Measurements from ENCODE around the gene METTL18. TPM values are rescaled to one million over a fixed set of nuclear protein-coding genes. Genes with fewer than 3 reads are reported as not detected.

METTL18 gene
- total RNA-seq, 1 experiment from 2014 or later: 4.1 TPM

- peaks cover 4% of the 10 kb centered on the region; the same call in 1 of the 2 replicates for H3K27me3 ChIP-seq (ENCODE audit: control insufficient read depth, insufficient read depth, low read length)
- H3K9me3 ChIP-seq (ENCODE audit: control insufficient read depth, insufficient read depth, low read depth, low read length): no peaks in the 10 kb centered on the region
- no peak for TF ChIP-seq POLR2AphosphoS5 (IDR thresholded peaks at IDR 0.05; ENCODE audit: low read depth, low read length)
- H3K4me3 ChIP-seq (ENCODE audit: low read depth in 2 of 2, low read length in 2 of 2): no peak overlapping the region
- no peak overlapping the region for H3K27ac ChIP-seq (ENCODE audit: low read length)
- no peak for ATAC-seq
- no TSS peak for BruUV-seq (replicated peaks)
- in situ Hi-C loops (cut with HindIII; ENCODE audit: low pct_unique_long_range_greater_than_20kb, low sequenced_read_pairs): no loop called here
- intact Hi-C loops (cut with micrococcal nuclease; ENCODE audit: unreplicated experiment): no loop called here
- POLR2A ChIA-PET: no interaction called here
- no peaks in the 10 kb centered on the region for H3K4me1 ChIP-seq (ENCODE audit: control insufficient read depth, insufficient read depth, low read length)
- DNase-seq (ENCODE audit: low read depth, low spot score): no peak
- CTCF ChIA-PET: no interaction called here
- H3K36me3 ChIP-seq (ENCODE audit: control insufficient read depth, insufficient read depth, low read length): no peaks in the 10 kb centered on the region
These were observed 10.6 kb downstream of the METTL18 start for GRCh38 chr1:169784102-169784501.

GRCh38 chr1:169782596-169782995 lies 12.1 kb downstream of the METTL18 start:
- in situ Hi-C loops (cut with HindIII; ENCODE audit: low pct_unique_long_range_greater_than_20kb, low sequenced_read_pairs) (no loop called here), intact Hi-C loops (cut with micrococcal nuclease; ENCODE audit: unreplicated experiment) (no loop called here)
- DNase-seq (ENCODE audit: low read depth, low spot score) (no peak), ATAC-seq (no peak)
- ChIA-PET CTCF (no interaction called here), POLR2A (no interaction called here)
- no peaks in the 10 kb centered on the region for H3K9me3 ChIP-seq (ENCODE audit: control insufficient read depth, insufficient read depth, low read depth, low read length)
- no peak for TF ChIP-seq REST (IDR thresholded peaks at IDR 0.05; ENCODE audit: insufficient read depth in 1 of 2, low read depth in 2 of 2, low read length in 1 of 2)
- no peak for TF ChIP-seq CTCF (IDR thresholded peaks at IDR 0.05)
- no peak for TF ChIP-seq TCF7L2 (IDR thresholded peaks at IDR 0.05; ENCODE audit: low read depth, low read length)
- no peak for TF ChIP-seq SIN3A (IDR thresholded peaks at IDR 0.05; ENCODE audit: borderline replicate concordance, insufficient read depth, low read depth, low read length)
- no peak for TF ChIP-seq POLR2AphosphoS5 (IDR thresholded peaks at IDR 0.05; ENCODE audit: low read depth, low read length)
- no peak overlapping the region for H3K4me3 ChIP-seq (ENCODE audit: low read depth in 2 of 2, low read length in 2 of 2)
- no peaks in the 10 kb centered on the region for H3K4me1 ChIP-seq (ENCODE audit: control insufficient read depth, insufficient read depth, low read length)
- no peaks in the 10 kb centered on the region for H3K36me3 ChIP-seq (ENCODE audit: control insufficient read depth, insufficient read depth, low read length)
- H3K27ac ChIP-seq (ENCODE audit: low read length): no peak overlapping the region
- BruUV-seq (replicated peaks): no TSS peak
- H3K27me3 ChIP-seq (ENCODE audit: control insufficient read depth, insufficient read depth, low read length): peaks cover 3% of the 10 kb centered on the region; the same call in 1 of the 2 replicates

- ChIA-PET CTCF (no interaction called here), POLR2A (no interaction called here)
- TF ChIP-seq TCF7L2 (IDR thresholded peaks at IDR 0.05; ENCODE audit: low read depth, low read length): no peak
- TF ChIP-seq REST (IDR thresholded peaks at IDR 0.05; ENCODE audit: insufficient read depth in 1 of 2, low read depth in 2 of 2, low read length in 1 of 2): no peak
- TF ChIP-seq POLR2AphosphoS5 (IDR thresholded peaks at IDR 0.05; ENCODE audit: low read depth, low read length): no peak
- TF ChIP-seq CTCF (IDR thresholded peaks at IDR 0.05): no peak
- TF ChIP-seq SIN3A (IDR thresholded peaks at IDR 0.05; ENCODE audit: borderline replicate concordance, insufficient read depth, low read depth, low read length): no peak
- no peak overlapping the region for H3K4me3 ChIP-seq (ENCODE audit: low read depth in 2 of 2, low read length in 2 of 2)
- H3K9me3 ChIP-seq (ENCODE audit: control insufficient read depth, insufficient read depth, low read depth, low read length): no peaks in the 10 kb centered on the region
- no peaks in the 10 kb centered on the region for H3K36me3 ChIP-seq (ENCODE audit: control insufficient read depth, insufficient read depth, low read length)
- no peak overlapping the region for H3K27ac ChIP-seq (ENCODE audit: low read length)
- no TSS peak for BruUV-seq (replicated peaks)
- intact Hi-C loops (cut with micrococcal nuclease; ENCODE audit: unreplicated experiment) (no loop called here), in situ Hi-C loops (cut with HindIII; ENCODE audit: low pct_unique_long_range_greater_than_20kb, low sequenced_read_pairs) (no loop called here)
- ATAC-seq (no peak), DNase-seq (ENCODE audit: low read depth, low spot score) (no peak)
- H3K27me3 ChIP-seq (ENCODE audit: control insufficient read depth, insufficient read depth, low read length): peaks cover 3% of the 10 kb centered on the region; the same call in 1 of the 2 replicates
- H3K4me1 ChIP-seq (ENCODE audit: control insufficient read depth, insufficient read depth, low read length): no peaks in the 10 kb centered on the region
These were observed 14.7 kb downstream of the METTL18 start for GRCh38 chr1:169779970-169780369.

Data from Panc1 (cell line).